ENCODE results near the gene MAFG. TPM values are rescaled to one million over a fixed set of nuclear protein-coding genes. Genes with fewer than 3 reads are reported as not detected.

Gene MAFG
- total and polyA plus RNA-seq, 7 donors = 8.8 to 21.9 (median 16.8) TPM

- 88 to 94% methylated on average over 14 of the region's 14 CpGs for WGBS, 2 donors
- no peak for DNase-seq
- peaks cover 0 to 10% (median 0%) of the 10 kb centered on the region in 3 donors for H3K27me3 ChIP-seq
These were observed 5.7 kb upstream of the MAFG start for GRCh38 chr17:81933178-81933699.

GRCh38 chr17:81932333-81932983, 4.9 kb upstream of the MAFG start:
- DNase-seq = no peak
- Histone ChIP-seq H3K4me3 (no peak overlapping the region), H3K36me3 (no peaks in the 10 kb centered on the region), H3K27ac (no peak overlapping the region), H3K9me3 (no peaks in the 10 kb centered on the region), H3K27me3 (peaks cover 0 to 13% (median 0%) of the 10 kb centered on the region in 3 donors), H3K4me1 (peaks cover 0 to 29% (median 20%) of the 10 kb centered on the region in 4 donors)
- TF ChIP-seq POLR2AphosphoS5 (IDR thresholded peaks at IDR 0.05) (no peak), CTCF (IDR thresholded peaks at IDR 0.05) (no peak), POLR2A (IDR thresholded peaks at IDR 0.05) (no peak), EP300 (IDR thresholded peaks at IDR 0.05) (no peak)
- 92 to 93% methylated on average over 9 of the region's 9 CpGs for WGBS, 2 donors
- intact Hi-C loops (cut with DNase I) = no loop called here

More at GRCh38 chr17:81933178-81933699, 5.7 kb upstream of the MAFG start:
- H3K36me3 ChIP-seq = no peaks in the 10 kb centered on the region
- no peak overlapping the region for H3K27ac ChIP-seq
- H3K9me3 ChIP-seq = no peaks in the 10 kb centered on the region
- H3K4me3 ChIP-seq = no peak overlapping the region
- H3K4me1 ChIP-seq = peaks cover 0 to 31% (median 18%) of the 10 kb centered on the region in 4 donors
- no peak for TF ChIP-seq CTCF (IDR thresholded peaks at IDR 0.05)
- TF ChIP-seq POLR2A (IDR thresholded peaks at IDR 0.05) = no peak
- TF ChIP-seq EP300 (IDR thresholded peaks at IDR 0.05) = no peak
- no peak for TF ChIP-seq POLR2AphosphoS5 (IDR thresholded peaks at IDR 0.05)
- intact Hi-C loops (cut with DNase I) = no loop called here

- peaks cover 0 to 13% (median 0%) of the 10 kb centered on the region in 3 donors for H3K27me3 ChIP-seq
- H3K4me3 ChIP-seq = no peak overlapping the region
- TF ChIP-seq CTCF (IDR thresholded peaks at IDR 0.05) (no peak), POLR2AphosphoS5 (IDR thresholded peaks at IDR 0.05) (no peak), POLR2A (IDR thresholded peaks at IDR 0.05) (no peak), EP300 (IDR thresholded peaks at IDR 0.05) (no peak)
- H3K36me3 ChIP-seq = no peaks in the 10 kb centered on the region
- peaks cover 0 to 22% (median 16%) of the 10 kb centered on the region in 4 donors for H3K4me1 ChIP-seq
- H3K9me3 ChIP-seq = no peaks in the 10 kb centered on the region
- 17 to 44% methylated on average over 15 of the region's 15 CpGs for WGBS, 2 donors
- no peak overlapping the region for H3K27ac ChIP-seq
- intact Hi-C loops (cut with DNase I) = no loop called here
- no peak for DNase-seq
These were observed 4.2 kb upstream of the MAFG start for GRCh38 chr17:81931557-81932332.

GRCh38 chr17:81931189-81931556, 3.6 kb upstream of the MAFG start:
- Histone ChIP-seq H3K4me1 (peaks cover 0 to 19% (median 15%) of the 10 kb centered on the region in 4 donors), H3K27me3 (peaks cover 0 to 13% (median 0%) of the 10 kb centered on the region in 3 donors), H3K9me3 (no peaks in the 10 kb centered on the region), H3K4me3 (no peak overlapping the region), H3K27ac (no peak overlapping the region), H3K36me3 (no peaks in the 10 kb centered on the region)
- 73 to 78% methylated on average over 13 of the region's 13 CpGs for WGBS, 2 donors
- intact Hi-C loops (cut with DNase I) = no loop called here
- no peak for DNase-seq
- TF ChIP-seq POLR2A (IDR thresholded peaks at IDR 0.05) (no peak), CTCF (IDR thresholded peaks at IDR 0.05) (no peak)

All from sigmoid colon (tissue), 7 donors.